GM21447 (cell line): ENCODE results near the gene SMU1.
"Not testable (repeated sequence)": the region's sequence is repeated elsewhere in the genome, so short reads cannot be mapped to it uniquely, and the experiment has no call there.

Source experiments
- ATAC-seq: cut with Tn5 transposase; IDR thresholded peaks from one replicate; pipeline ENCODE4 v1.9.1; 2021; ENCODE audit not compliant: unreplicated experiment

Gene SMU1

GRCh38 chr9:33014665-33015014, 61.8 kb downstream of the SMU1 start:
- no peak for ATAC-seq

- ATAC-seq, result no peak
These were observed 62.4 kb downstream of the SMU1 start for GRCh38 chr9:33013962-33014664.

GRCh38 chr9:33012328-33013069, 64.0 kb downstream of the SMU1 start:
- no peak for ATAC-seq

GRCh38 chr9:33011831-33012230, 64.6 kb downstream of the SMU1 start:
- no peak for ATAC-seq

DNA sequence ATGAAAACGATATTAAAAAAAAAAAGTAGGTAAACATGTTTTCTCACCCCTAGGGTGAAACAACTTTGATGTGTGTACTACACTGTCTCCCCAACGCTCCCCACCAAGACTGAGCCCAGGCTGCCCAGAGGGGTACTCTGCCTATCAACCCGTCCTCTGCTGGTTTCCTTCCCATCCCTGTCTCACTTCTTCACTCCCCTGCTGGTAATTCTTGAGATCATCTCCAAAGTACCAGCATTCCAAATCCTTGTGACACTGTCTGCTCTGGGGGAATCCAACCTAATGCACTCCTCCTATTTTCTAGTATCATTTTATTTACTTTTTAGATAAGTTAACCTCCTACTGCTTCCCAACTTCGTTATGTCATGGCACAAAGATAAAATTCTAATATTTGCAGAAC, 68.7 kb downstream of the SMU1 start:
- ATAC-seq, result no peak

GRCh38 chr9:33005335-33005734, 71.1 kb downstream of the SMU1 start:
- ATAC-seq, result not testable (repeated sequence)

DNA sequence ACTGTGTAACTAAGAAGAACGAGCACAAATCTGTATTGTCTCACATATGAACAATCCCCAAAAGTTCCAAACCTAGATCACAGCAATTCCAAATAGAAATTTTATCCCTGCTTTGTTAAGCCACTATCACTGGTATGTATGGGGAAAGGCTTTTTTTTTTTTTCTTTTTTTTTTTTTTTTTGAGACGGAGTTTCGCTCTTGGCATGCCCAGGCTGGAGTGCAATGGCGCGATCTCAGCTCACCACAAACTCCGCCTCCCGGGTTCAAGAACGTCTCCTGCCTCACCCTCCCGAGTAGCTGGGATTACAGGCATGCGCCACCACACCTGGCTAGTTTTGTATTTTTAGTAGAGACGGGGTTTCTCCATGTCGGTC, 75.8 kb downstream of the SMU1 start:
- not testable (repeated sequence) for ATAC-seq

- ATAC-seq, result no peak
These were observed 83.8 kb downstream of the SMU1 start for GRCh38 chr9:32992595-32993238.

- ATAC-seq, result no peak
These were observed 84.4 kb downstream of the SMU1 start for GRCh38 chr9:32991897-32992594.
